Thyroid gland (tissue), 4 donors: ENCODE results near the gene AMMECR1L.

Experiments used
- POLR2A ChIP-seq, 2 donors: fragments of 450-650 bp; IDR thresholded peaks; one replicate each; pipeline ENCODE4 v1.6.1; 2017; ENCODE audit warnings: antibody characterized with exemption in 2 of 2, mild to moderate bottlenecking in 2 of 2, moderate library complexity in 1 of 2
- TF ChIP-seq, protein P1 (sequence below), 6 experiments: fragments of 200-600 bp in 3 of 6; fragments of 450-650 bp in 3 of 6; sonication (generic) in 3 of 6; IDR thresholded peaks; one replicate each; pipeline ENCODE4 v1.5.1; 2016 to 2019; ENCODE audit warnings: antibody characterized with exemption in 6 of 6, mild to moderate bottlenecking in 2 of 6, inconsistent platforms in 1 of 6, moderate library complexity in 1 of 6

DNA sequence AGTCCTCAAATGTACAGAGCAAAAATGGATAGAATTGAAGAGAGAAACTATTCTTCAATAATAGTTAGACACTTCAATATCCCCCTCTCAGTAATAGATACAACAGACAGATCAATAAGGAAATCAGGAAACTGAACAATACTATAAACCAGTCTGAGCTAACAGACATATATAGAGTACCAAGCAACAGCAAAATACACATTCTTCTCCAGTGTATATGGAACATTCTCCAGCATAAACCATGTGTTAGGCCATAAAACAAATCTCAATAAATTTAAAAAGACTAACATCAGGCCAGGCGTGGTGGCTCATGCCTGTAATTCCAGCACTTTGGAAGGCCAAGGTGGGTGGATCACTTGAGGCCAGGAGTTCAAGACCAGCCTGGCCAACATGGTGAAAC, 43.7 kb upstream of the AMMECR1L start:
- TF ChIP-seq, protein P1, sequence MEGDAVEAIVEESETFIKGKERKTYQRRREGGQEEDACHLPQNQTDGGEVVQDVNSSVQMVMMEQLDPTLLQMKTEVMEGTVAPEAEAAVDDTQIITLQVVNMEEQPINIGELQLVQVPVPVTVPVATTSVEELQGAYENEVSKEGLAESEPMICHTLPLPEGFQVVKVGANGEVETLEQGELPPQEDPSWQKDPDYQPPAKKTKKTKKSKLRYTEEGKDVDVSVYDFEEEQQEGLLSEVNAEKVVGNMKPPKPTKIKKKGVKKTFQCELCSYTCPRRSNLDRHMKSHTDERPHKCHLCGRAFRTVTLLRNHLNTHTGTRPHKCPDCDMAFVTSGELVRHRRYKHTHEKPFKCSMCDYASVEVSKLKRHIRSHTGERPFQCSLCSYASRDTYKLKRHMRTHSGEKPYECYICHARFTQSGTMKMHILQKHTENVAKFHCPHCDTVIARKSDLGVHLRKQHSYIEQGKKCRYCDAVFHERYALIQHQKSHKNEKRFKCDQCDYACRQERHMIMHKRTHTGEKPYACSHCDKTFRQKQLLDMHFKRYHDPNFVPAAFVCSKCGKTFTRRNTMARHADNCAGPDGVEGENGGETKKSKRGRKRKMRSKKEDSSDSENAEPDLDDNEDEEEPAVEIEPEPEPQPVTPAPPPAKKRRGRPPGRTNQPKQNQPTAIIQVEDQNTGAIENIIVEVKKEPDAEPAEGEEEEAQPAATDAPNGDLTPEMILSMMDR (IDR thresholded peaks at IDR 0.05) = no peak
- TF ChIP-seq POLR2A (IDR thresholded peaks at IDR 0.05) = no peak
